ENCODE results near the gene SMYD3. TPM values are rescaled to one million over a fixed set of nuclear protein-coding genes. Genes with fewer than 3 reads are reported as not detected.
"Not testable (repeated sequence)": the region's sequence is repeated elsewhere in the genome, so short reads cannot be mapped to it uniquely, and the experiment has no call there.

Gene SMYD3
- total RNA-seq, 4 donors from 2014 or later = 11.6 to 26.9 (median 18.3) TPM

- 72 to 89% methylated on average over 2 to 3 of the region's 3 CpGs for WGBS, 2 donors (ENCODE audit: low coverage in 1 of 2)
- no peak overlapping the region for H3K27ac ChIP-seq
- TF ChIP-seq EP300 (IDR thresholded peaks at IDR 0.05) (no peak), CTCF (IDR thresholded peaks at IDR 0.05) (no peak), POLR2A (IDR thresholded peaks at IDR 0.05) (no peak), POLR2AphosphoS5 (IDR thresholded peaks at IDR 0.05) (no peak)
- no peak overlapping the region for H3K4me3 ChIP-seq
- no peaks in the 10 kb centered on the region for H3K27me3 ChIP-seq
- H3K36me3 ChIP-seq = no peaks in the 10 kb centered on the region
- peaks cover 0 to 9% (median 0%) of the 10 kb centered on the region in 3 donors for H3K9me3 ChIP-seq
- no peak for ATAC-seq
- peaks cover 0 to 15% (median 2%) of the 10 kb centered on the region in 3 donors for H3K4me1 ChIP-seq
Observed at GRCh38 chr1:245942856-245943255, 564.2 kb downstream of the SMYD3 start.

- H3K4me1 ChIP-seq, H3K27ac ChIP-seq, ATAC-seq, H3K9me3 ChIP-seq, H3K36me3 ChIP-seq, H3K27me3 ChIP-seq, H3K4me3 ChIP-seq: not testable (repeated sequence)
- 100% methylated on average over 1 of the region's 1 CpG; no CpG with 5 or more reads in 1 of the 2 donors for whole genome bisulfite sequencing, 2 donors (ENCODE audit: low coverage in 1 of 2)
Observed at GRCh38 chr1:245941771-245942170, 565.3 kb downstream of the SMYD3 start.

GRCh38 chr1:245939756-245940345 lies 567.2 kb downstream of the SMYD3 start:
- WGBS, 2 donors (ENCODE audit: low coverage in 1 of 2) = 30 to 40% methylated on average over 2 of the region's 8 CpGs
- ATAC-seq = no peak
- Histone ChIP-seq H3K4me3 (no peak overlapping the region), H3K4me1 (no peaks in the 10 kb centered on the region), H3K27ac (no peak overlapping the region), H3K27me3 (no peaks in the 10 kb centered on the region), H3K9me3 (peaks cover 0 to 6% (median 0%) of the 10 kb centered on the region in 3 donors), H3K36me3 (no peaks in the 10 kb centered on the region)
- TF ChIP-seq EP300 (IDR thresholded peaks at IDR 0.05) = no peak

- H3K36me3 ChIP-seq = no peaks in the 10 kb centered on the region
Observed at GRCh38 chr1:245938046-245938435, 569.0 kb downstream of the SMYD3 start.

GRCh38 chr1:245937316-245938045 lies 569.6 kb downstream of the SMYD3 start:
- Histone ChIP-seq H3K27ac (no peak overlapping the region), H3K9me3 (no peaks in the 10 kb centered on the region), H3K4me3 (no peak overlapping the region), H3K36me3 (no peaks in the 10 kb centered on the region), H3K4me1 (no peaks in the 10 kb centered on the region), H3K27me3 (no peaks in the 10 kb centered on the region)
- TF ChIP-seq POLR2AphosphoS5 (IDR thresholded peaks at IDR 0.05) = no peak
- TF ChIP-seq POLR2A (IDR thresholded peaks at IDR 0.05) = no peak
- TF ChIP-seq EP300 (IDR thresholded peaks at IDR 0.05) = no peak
- no peak for TF ChIP-seq CTCF (IDR thresholded peaks at IDR 0.05)
- 95 to 97% methylated on average over 6 to 8 of the region's 8 CpGs for WGBS, 2 donors (ENCODE audit: low coverage in 1 of 2)
- no peak for ATAC-seq

More at GRCh38 chr1:245938046-245938435, 569.0 kb downstream of the SMYD3 start:
- Histone ChIP-seq H3K27ac (no peak overlapping the region), H3K4me3 (no peak overlapping the region), H3K27me3 (no peaks in the 10 kb centered on the region), H3K4me1 (no peaks in the 10 kb centered on the region), H3K9me3 (no peaks in the 10 kb centered on the region)
- 94 to 100% methylated on average over 1 to 4 of the region's 8 CpGs for WGBS, 2 donors (ENCODE audit: low coverage in 1 of 2)
- TF ChIP-seq EP300 (IDR thresholded peaks at IDR 0.05) = no peak
- TF ChIP-seq CTCF (IDR thresholded peaks at IDR 0.05) = no peak
- no peak for TF ChIP-seq POLR2A (IDR thresholded peaks at IDR 0.05)
- TF ChIP-seq POLR2AphosphoS5 (IDR thresholded peaks at IDR 0.05) = no peak
- ATAC-seq = no peak

GRCh38 chr1:245934409-245934808 lies 572.7 kb downstream of the SMYD3 start:
- no peak for ATAC-seq
- Histone ChIP-seq H3K36me3 (no peaks in the 10 kb centered on the region), H3K27me3 (no peaks in the 10 kb centered on the region), H3K4me3 (no peak overlapping the region), H3K27ac (no peak overlapping the region), H3K4me1 (no peaks in the 10 kb centered on the region), H3K9me3 (no peaks in the 10 kb centered on the region)
- TF ChIP-seq POLR2A (IDR thresholded peaks at IDR 0.05) (no peak), POLR2AphosphoS5 (IDR thresholded peaks at IDR 0.05) (no peak), CTCF (IDR thresholded peaks at IDR 0.05) (no peak), EP300 (IDR thresholded peaks at IDR 0.05) (no peak)
- 86 to 89% methylated on average over 5 to 7 of the region's 7 CpGs for WGBS, 2 donors (ENCODE audit: low coverage in 1 of 2)

Measured in gastroesophageal sphincter (tissue), 4 donors.